ENCODE measurements around the gene NRAS. TPM values are rescaled to one million over a fixed set of nuclear protein-coding genes. Genes with fewer than 3 reads are reported as not detected.
A peak's percentile ranks its signal among the peaks of the same experiment; 100 is the strongest.

The NRAS gene
- total and polyA plus RNA-seq, 8 donors: 9.2 to 62.1 (median 23.1) TPM

DNA sequence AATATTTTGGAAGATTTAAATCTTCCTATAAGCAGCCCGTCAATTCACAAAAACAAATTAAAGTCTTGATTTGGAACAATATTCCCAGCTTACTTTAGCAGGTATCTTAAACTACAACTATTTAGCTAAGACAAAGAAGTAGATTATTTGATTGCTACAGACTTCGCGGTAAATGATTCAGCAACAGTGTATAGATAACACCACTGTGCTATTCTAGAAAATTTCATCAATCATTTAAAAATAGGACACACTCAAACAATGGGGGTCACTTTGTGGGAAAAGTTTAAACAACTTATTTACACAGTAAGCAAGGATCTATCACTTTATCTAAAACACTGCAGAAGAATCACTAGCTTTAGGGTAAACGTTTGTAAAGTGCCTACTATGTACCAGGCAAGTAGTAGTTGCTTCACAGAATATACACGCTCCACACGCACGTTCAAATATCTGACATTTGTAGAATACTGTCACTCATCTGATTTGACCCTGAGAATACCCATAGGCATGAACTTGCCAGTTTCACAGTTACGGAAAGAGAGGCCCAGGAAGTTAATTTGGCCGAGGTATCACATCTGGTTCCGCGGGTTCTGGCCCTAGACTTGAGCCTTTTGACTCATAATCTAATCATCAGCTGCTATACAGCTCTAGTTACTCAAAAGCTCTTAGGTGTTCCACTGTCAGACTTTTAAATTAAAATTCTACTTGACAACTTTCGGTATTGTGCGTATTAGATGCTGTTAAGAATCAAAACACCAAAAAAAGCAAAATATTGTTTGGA lies 47.6 kb downstream of the NRAS start:
- H3K36me3 ChIP-seq: no peaks in the 10 kb centered on the region
- 28 to 39% (median 35%) methylated on average over 13 of the region's 13 CpGs for WGBS, 5 donors
- TF ChIP-seq POLR2AphosphoS5 (IDR thresholded peaks at IDR 0.05) (no peak), EP300 (IDR thresholded peaks at IDR 0.05) (no peak), POLR2A (IDR thresholded peaks at IDR 0.05) (no peak)
- TF ChIP-seq, protein P1, sequence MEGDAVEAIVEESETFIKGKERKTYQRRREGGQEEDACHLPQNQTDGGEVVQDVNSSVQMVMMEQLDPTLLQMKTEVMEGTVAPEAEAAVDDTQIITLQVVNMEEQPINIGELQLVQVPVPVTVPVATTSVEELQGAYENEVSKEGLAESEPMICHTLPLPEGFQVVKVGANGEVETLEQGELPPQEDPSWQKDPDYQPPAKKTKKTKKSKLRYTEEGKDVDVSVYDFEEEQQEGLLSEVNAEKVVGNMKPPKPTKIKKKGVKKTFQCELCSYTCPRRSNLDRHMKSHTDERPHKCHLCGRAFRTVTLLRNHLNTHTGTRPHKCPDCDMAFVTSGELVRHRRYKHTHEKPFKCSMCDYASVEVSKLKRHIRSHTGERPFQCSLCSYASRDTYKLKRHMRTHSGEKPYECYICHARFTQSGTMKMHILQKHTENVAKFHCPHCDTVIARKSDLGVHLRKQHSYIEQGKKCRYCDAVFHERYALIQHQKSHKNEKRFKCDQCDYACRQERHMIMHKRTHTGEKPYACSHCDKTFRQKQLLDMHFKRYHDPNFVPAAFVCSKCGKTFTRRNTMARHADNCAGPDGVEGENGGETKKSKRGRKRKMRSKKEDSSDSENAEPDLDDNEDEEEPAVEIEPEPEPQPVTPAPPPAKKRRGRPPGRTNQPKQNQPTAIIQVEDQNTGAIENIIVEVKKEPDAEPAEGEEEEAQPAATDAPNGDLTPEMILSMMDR (IDR thresholded peaks at IDR 0.05): no peak
- DNase-seq: peak in 1 of 2 donors; percentile 31
- H3K27ac ChIP-seq: peak overlapping the region in 4 of 5 donors; percentile 78 to 89 (median 83)
- intact Hi-C loops (cut with DNase I; ENCODE audit: low total_unique reads): no loop called here
- no peaks in the 10 kb centered on the region for H3K9me3 ChIP-seq
- H3K27me3 ChIP-seq: no peaks in the 10 kb centered on the region
- peak overlapping the region; percentile 61 to 86 (median 64) for H3K4me3 ChIP-seq
- peaks cover 6 to 23% (median 13%) of the 10 kb centered on the region in 4 donors for H3K4me1 ChIP-seq

DNA sequence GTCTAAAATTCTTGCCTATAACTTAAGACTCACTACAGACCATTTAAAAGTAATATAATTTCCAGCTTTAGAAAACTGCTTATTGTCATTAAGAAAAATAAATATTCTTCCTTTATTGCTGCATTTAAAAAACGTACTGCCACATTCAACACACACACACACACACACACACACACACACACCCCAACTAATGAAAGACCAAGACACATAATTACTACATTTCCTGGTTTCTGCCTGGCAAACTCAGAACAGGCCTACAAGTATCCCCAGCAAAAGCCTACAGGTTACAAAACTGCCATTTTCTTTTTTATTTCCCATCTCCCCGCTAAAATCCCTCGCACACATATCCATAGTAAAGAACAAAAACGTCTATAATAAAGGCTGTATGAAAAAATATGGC lies 48.2 kb downstream of the NRAS start:
- H3K27me3 ChIP-seq: no peaks in the 10 kb centered on the region
- H3K27ac ChIP-seq: no peak overlapping the region
- H3K4me1 ChIP-seq: peaks cover 6 to 23% (median 13%) of the 10 kb centered on the region in 4 donors
- H3K9me3 ChIP-seq: no peaks in the 10 kb centered on the region
- H3K4me3 ChIP-seq: peak overlapping the region in 1 of 4 donors; percentile 86
- intact Hi-C loops (cut with DNase I; ENCODE audit: low total_unique reads): no loop called here
- no peaks in the 10 kb centered on the region for H3K36me3 ChIP-seq
- DNase-seq: peak in 1 of 2 donors; percentile 3
- WGBS, 5 donors: 69 to 82% (median 78%) methylated on average over 4 of the region's 4 CpGs
- TF ChIP-seq POLR2A (IDR thresholded peaks at IDR 0.05) (no peak), POLR2AphosphoS5 (IDR thresholded peaks at IDR 0.05) (no peak), EP300 (IDR thresholded peaks at IDR 0.05) (no peak)
- TF ChIP-seq, protein P1 (IDR thresholded peaks at IDR 0.05): no peak

DNA sequence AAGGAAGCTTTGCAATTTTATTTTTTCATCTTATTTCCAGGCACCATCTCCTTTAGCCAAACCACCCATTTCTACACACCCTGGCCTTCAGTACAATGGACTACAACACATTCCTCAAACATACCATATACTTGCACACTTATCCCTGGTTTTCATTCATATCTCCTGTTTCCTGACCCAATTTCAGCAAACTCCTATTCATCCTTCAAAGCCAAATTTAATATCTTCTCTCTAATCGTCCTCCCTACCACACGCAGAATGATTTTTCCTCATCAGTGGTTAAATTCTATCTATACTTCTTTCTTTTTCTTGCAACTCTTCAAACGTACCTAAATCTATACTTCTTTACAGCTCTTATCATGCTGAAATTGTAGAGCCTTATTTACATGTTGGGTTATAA lies 49.6 kb downstream of the NRAS start:
- TF ChIP-seq POLR2A (IDR thresholded peaks at IDR 0.05) (no peak), EP300 (IDR thresholded peaks at IDR 0.05) (no peak), POLR2AphosphoS5 (IDR thresholded peaks at IDR 0.05) (no peak)
- TF ChIP-seq, protein P1 (IDR thresholded peaks at IDR 0.05): no peak
- Histone ChIP-seq H3K27me3 (no peaks in the 10 kb centered on the region), H3K27ac (no peak overlapping the region), H3K4me1 (peaks cover 6 to 23% (median 13%) of the 10 kb centered on the region in 4 donors), H3K9me3 (no peaks in the 10 kb centered on the region), H3K36me3 (no peaks in the 10 kb centered on the region), H3K4me3 (no peak overlapping the region)
- intact Hi-C loops (cut with DNase I; ENCODE audit: low total_unique reads): no loop called here
- 82 to 91% (median 87%) methylated on average over 3 of the region's 3 CpGs for WGBS, 5 donors
- no peak for DNase-seq

DNA sequence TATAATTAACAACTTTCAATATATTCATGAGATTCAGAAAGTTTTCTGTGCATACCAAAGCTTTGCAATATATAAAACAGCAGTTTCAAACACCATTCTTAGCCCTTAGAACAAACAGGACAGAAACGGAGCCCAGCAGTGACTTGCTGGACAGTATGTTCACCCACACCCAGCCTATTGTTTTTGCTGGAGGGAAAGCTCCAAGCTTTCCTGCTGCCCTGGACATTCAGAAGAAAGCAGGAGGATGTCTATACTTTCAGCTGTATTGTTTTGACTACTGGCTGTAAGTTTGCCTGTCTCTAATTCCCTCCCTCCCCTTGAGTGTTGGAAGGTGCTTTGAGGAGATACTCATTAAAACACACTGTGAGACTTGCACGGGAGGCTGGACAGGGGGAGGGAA lies 56.3 kb downstream of the NRAS start:
- 9 to 38% (median 25%) methylated on average over 2 of the region's 2 CpGs for WGBS, 5 donors
- TF ChIP-seq POLR2AphosphoS5 (IDR thresholded peaks at IDR 0.05): no peak
- TF ChIP-seq, protein P1 (IDR thresholded peaks at IDR 0.05): no peak
- TF ChIP-seq EP300 (IDR thresholded peaks at IDR 0.05): no peak
- no peak for TF ChIP-seq POLR2A (IDR thresholded peaks at IDR 0.05)
- H3K27ac ChIP-seq: no peak overlapping the region
- H3K4me3 ChIP-seq: no peak overlapping the region
- intact Hi-C loops (cut with DNase I; ENCODE audit: low total_unique reads): no loop called here
- no peaks in the 10 kb centered on the region for H3K36me3 ChIP-seq
- no peaks in the 10 kb centered on the region for H3K4me1 ChIP-seq
- no peaks in the 10 kb centered on the region for H3K27me3 ChIP-seq
- DNase-seq: peak in 1 of 2 donors; percentile 1
- H3K9me3 ChIP-seq: no peaks in the 10 kb centered on the region

Small RNA genes within 50 kb of the gene (small RNA-seq; reads per million reads assigned to genes)
- 0 reads per million in 4 donors for gene RN7SL432P
- gene RNY1P13: 0 to 0.10 (median 0) reads per million in 4 donors

Other genes with a start within 250 kb of the NRAS start
- gene TRIM33, start 205.6 kb downstream of the NRAS start, total RNA-seq: 100 to 1,000 TPM in 1 of 5 donors, 10 to 100 TPM in 4; 17.1 to 211 (median 68.0) TPM
- gene TRIM33, start 205.6 kb downstream of the NRAS start, polyA plus RNA-seq: 10 to 100 TPM in 2 of 3 donors, 1 to 10 TPM in 1; 7.2 to 17.3 (median 11.3) TPM
- gene BCAS2, start 135.2 kb downstream of the NRAS start, total RNA-seq: 10 to 100 TPM in 3 of 5 donors, 1 to 10 TPM in 2; 4.3 to 54.8 (median 24.2) TPM
- gene BCAS2, start 135.2 kb downstream of the NRAS start, polyA plus RNA-seq: 10 to 100 TPM; 34.4 to 43.7 (median 35.4) TPM
- 1 to 10 TPM in 4 of 5 donors, under 1 TPM in 1; 0.89 to 5.3 (median 3.6) TPM for gene DENND2C, start 46.7 kb downstream of the NRAS start, total RNA-seq
- 1 to 10 TPM in 2 of 3 donors, under 1 TPM in 1; 0.93 to 7.3 (median 1.2) TPM for gene DENND2C, start 46.7 kb downstream of the NRAS start, polyA plus RNA-seq
- not detected for gene AMPD1, start 21.2 kb downstream of the NRAS start, total RNA-seq
- gene AMPD1, start 21.2 kb downstream of the NRAS start, polyA plus RNA-seq: under 1 TPM in 1 of 3 donors, not detected in 2; 0.62 TPM
- 100 to 1,000 TPM; 366 to 679 (median 527) TPM for gene CSDE1, start 41.2 kb upstream of the NRAS start, total RNA-seq
- gene CSDE1, start 41.2 kb upstream of the NRAS start, polyA plus RNA-seq: 100 to 1,000 TPM; 129 to 238 (median 176) TPM
- 100 to 1,000 TPM in 1 of 5 donors, 10 to 100 TPM in 4; 18.0 to 111 (median 23.7) TPM for gene SIKE1, start 63.9 kb upstream of the NRAS start, total RNA-seq
- gene SIKE1, start 63.9 kb upstream of the NRAS start, polyA plus RNA-seq: 10 to 100 TPM; 10.2 to 26.6 (median 13.9) TPM
- not detected for gene SYCP1, start 138.1 kb upstream of the NRAS start, total RNA-seq
- not detected for gene SYCP1, start 138.1 kb upstream of the NRAS start, polyA plus RNA-seq